ENCODE results near the gene RRP9. TPM values are rescaled to one million over a fixed set of nuclear protein-coding genes. Genes with fewer than 3 reads are reported as not detected.

Gene RRP9
- total and polyA plus RNA-seq, 2 donors (not counting 1 experiment from before 2014, with no cell fraction given): 16.7 to 21.9 TPM

DNA sequence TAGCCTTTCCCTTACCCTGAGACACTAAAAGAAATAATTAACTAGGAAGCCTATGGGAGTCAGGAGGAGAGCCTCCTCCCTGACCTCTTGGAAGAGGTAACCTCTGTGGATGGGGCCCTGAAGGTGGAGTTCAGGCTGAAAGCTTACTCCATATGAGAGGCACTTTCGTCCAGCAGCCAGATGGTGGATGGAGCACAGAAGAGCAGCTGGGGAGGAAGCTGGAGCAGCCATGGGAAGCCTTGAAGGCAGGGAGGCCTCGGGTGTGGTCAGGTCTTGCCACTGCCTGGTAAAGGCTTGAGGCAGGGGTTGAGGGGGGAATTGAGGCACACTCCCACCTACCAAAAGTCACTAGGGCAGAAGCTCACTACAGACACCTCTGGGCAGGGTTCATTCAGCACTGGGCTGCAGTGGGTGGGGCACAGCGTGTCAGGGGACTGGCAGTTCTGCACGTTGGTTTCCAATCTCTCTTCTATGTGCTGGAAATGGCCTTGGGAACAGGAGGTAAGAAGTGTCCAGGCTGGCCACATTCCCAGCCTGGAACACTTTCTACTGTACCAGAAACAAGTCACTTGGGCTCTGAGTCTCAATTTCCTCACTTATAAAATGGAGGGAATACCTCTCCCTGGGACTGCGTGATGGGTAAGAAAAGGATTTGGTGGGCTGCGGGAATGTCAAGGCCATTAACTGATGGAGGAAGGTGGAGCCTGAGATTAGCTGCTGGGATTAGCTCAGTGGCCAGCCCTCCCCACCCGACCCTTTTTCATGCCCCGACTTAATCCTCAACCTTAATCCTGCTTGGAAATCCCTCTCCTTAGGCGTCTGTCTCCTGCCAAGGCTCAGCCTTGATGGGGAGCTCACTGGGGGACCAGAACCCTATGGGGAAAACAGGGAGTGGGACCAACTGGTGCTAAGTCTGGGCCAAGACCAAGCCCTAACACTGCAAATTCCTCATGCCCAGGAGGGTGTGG is 20.2 kb upstream of the RRP9 start:
- H3K4me2 ChIP-seq (replicated peaks; ENCODE audit: low read depth, low read length, poor library complexity, severe bottlenecking): no peak overlapping the region
- H3K4me1 Mint-ChIP-seq: peaks cover 6% of the 10 kb centered on the region
- H3K9me3 Mint-ChIP-seq (ENCODE audit: insufficient read depth): no peaks in the 10 kb centered on the region
- no peaks in the 10 kb centered on the region for H3K9me3 ChIP-seq (ENCODE audit: control extremely low read depth in 1 of 3, control insufficient read depth in 2 of 3, insufficient read depth in 1 of 3, low read length in 2 of 3)
- no peak overlapping the region for H3K4me3 Mint-ChIP-seq
- peaks cover 5 to 8% of the 10 kb centered on the region in 2 donors for H3K4me1 ChIP-seq (ENCODE audit: control insufficient read depth in 2 of 2, insufficient read depth in 2 of 2, low read length in 2 of 2)
- peaks cover 4% of the 10 kb centered on the region for H3K79me2 ChIP-seq (ENCODE audit: control insufficient read depth, insufficient read depth, low read length)
- DNase-seq: no peak
- peaks cover 0 to 5% (median under 1%) of the 10 kb centered on the region in 4 experiments for H3K27me3 ChIP-seq (replicated peaks in 1 of 4; ENCODE audit: control extremely low read depth in 1 of 4, control insufficient read depth in 3 of 4, insufficient read depth in 4 of 4, low read length in 3 of 4)
- TF ChIP-seq, protein P1, sequence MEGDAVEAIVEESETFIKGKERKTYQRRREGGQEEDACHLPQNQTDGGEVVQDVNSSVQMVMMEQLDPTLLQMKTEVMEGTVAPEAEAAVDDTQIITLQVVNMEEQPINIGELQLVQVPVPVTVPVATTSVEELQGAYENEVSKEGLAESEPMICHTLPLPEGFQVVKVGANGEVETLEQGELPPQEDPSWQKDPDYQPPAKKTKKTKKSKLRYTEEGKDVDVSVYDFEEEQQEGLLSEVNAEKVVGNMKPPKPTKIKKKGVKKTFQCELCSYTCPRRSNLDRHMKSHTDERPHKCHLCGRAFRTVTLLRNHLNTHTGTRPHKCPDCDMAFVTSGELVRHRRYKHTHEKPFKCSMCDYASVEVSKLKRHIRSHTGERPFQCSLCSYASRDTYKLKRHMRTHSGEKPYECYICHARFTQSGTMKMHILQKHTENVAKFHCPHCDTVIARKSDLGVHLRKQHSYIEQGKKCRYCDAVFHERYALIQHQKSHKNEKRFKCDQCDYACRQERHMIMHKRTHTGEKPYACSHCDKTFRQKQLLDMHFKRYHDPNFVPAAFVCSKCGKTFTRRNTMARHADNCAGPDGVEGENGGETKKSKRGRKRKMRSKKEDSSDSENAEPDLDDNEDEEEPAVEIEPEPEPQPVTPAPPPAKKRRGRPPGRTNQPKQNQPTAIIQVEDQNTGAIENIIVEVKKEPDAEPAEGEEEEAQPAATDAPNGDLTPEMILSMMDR (IDR thresholded peaks at IDR 0.05): no peak
- no peak for TF ChIP-seq EZH2 (IDR thresholded peaks at IDR 0.05; ENCODE audit: borderline replicate concordance, insufficient read depth, low read depth, low read length, poor library complexity, severe bottlenecking)
- POLR2A ChIA-PET: no interaction called here
- no peaks in the 10 kb centered on the region for H3K27me3 Mint-ChIP-seq
- H3K36me3 ChIP-seq (replicated peaks in 1 of 2; ENCODE audit: control extremely low read depth in 1 of 2, control insufficient read depth in 1 of 2, extremely low read depth in 1 of 2, insufficient read depth in 2 of 2, low read length in 1 of 2): no peaks in the 10 kb centered on the region
- no peak overlapping the region for H2AFZ ChIP-seq (ENCODE audit: insufficient read depth, low read depth, low read length, poor library complexity, severe bottlenecking)
- WGBS (ENCODE audit: insufficient coverage): 71% methylated on average over 2 of the region's 9 CpGs
- H3K4me3 ChIP-seq (ENCODE audit: control extremely low read depth in 1 of 5, extremely low read depth in 1 of 5, insufficient read depth in 1 of 5, low read depth in 2 of 5, low read length in 4 of 5): no peak overlapping the region
- no peak overlapping the region for H3K27ac Mint-ChIP-seq
- intact Hi-C loops (cut with micrococcal nuclease): no loop called here
- no peaks in the 10 kb centered on the region for H4K20me1 ChIP-seq (ENCODE audit: control insufficient read depth, insufficient read depth, low read length, poor library complexity, severe bottlenecking)
- ATAC-seq (ENCODE audit: low read depth): no peak
- H3K27ac ChIP-seq (ENCODE audit: low read length in 2 of 2): no peak overlapping the region
- CTCF ChIA-PET: interaction anchor here (0.6 to 1.7 kb wide), 3 partner anchors 9 to 219 kb away, joined by 3 to 6 read pairs (median 3); partner anchors contain the start of gene PARP3
- no peak overlapping the region for H3K9ac ChIP-seq (ENCODE audit: low read length)

DNA sequence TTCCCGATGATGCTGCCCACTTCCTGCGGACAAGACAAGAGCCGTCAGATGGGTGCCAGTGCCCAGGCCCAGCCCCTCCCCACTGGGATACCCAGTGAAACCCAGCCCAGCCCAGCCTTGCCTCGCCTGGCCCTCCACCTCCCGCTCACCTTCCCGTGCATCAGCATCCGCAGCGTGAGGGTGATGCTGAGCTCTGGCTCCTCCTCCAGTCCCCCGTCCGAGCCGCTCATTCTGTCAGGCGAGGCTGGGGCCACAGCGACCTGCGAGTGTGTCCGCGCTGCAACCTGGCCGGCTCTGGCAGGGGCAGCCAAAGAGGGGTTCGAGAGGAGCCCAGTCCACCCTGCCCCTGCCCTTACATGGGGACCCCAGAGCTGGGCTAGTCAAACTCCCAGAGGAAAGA is 19.3 kb upstream of the RRP9 start:
- no peak overlapping the region for H3K4me3 Mint-ChIP-seq
- H3K4me3 ChIP-seq (ENCODE audit: control extremely low read depth in 1 of 5, extremely low read depth in 1 of 5, insufficient read depth in 1 of 5, low read depth in 2 of 5, low read length in 4 of 5): no peak overlapping the region
- no peak overlapping the region for H3K27ac ChIP-seq (ENCODE audit: low read length in 2 of 2)
- no peaks in the 10 kb centered on the region for H3K79me2 ChIP-seq (ENCODE audit: control insufficient read depth, insufficient read depth, low read length)
- CTCF ChIA-PET: no interaction called here
- intact Hi-C loops (cut with micrococcal nuclease): no loop called here
- H3K9me3 ChIP-seq (ENCODE audit: control extremely low read depth in 1 of 3, control insufficient read depth in 2 of 3, insufficient read depth in 1 of 3, low read length in 2 of 3): no peaks in the 10 kb centered on the region
- DNase-seq: no peak
- no peaks in the 10 kb centered on the region for H3K27me3 Mint-ChIP-seq
- no peaks in the 10 kb centered on the region for H4K20me1 ChIP-seq (ENCODE audit: control insufficient read depth, insufficient read depth, low read length, poor library complexity, severe bottlenecking)
- WGBS (ENCODE audit: insufficient coverage): 92% methylated on average over 18 of the region's 18 CpGs
- no peak for TF ChIP-seq EZH2 (IDR thresholded peaks at IDR 0.05; ENCODE audit: borderline replicate concordance, insufficient read depth, low read depth, low read length, poor library complexity, severe bottlenecking)
- TF ChIP-seq, protein P1 (IDR thresholded peaks at IDR 0.05): no peak
- H3K9ac ChIP-seq (ENCODE audit: low read length): no peak overlapping the region
- POLR2A ChIA-PET: no interaction called here
- no peaks in the 10 kb centered on the region for H3K36me3 ChIP-seq (replicated peaks in 1 of 2; ENCODE audit: control extremely low read depth in 1 of 2, control insufficient read depth in 1 of 2, extremely low read depth in 1 of 2, insufficient read depth in 2 of 2, low read length in 1 of 2)
- no peaks in the 10 kb centered on the region for H3K9me3 Mint-ChIP-seq (ENCODE audit: insufficient read depth)
- ATAC-seq (ENCODE audit: low read depth): no peak
- peaks cover 8% of the 10 kb centered on the region for H3K4me1 Mint-ChIP-seq
- H2AFZ ChIP-seq (ENCODE audit: insufficient read depth, low read depth, low read length, poor library complexity, severe bottlenecking): no peak overlapping the region
- peaks cover 6% of the 10 kb centered on the region in 2 donors for H3K4me1 ChIP-seq (ENCODE audit: control insufficient read depth in 2 of 2, insufficient read depth in 2 of 2, low read length in 2 of 2)
- no peak overlapping the region for H3K27ac Mint-ChIP-seq
- peaks cover 0 to 7% (median 2%) of the 10 kb centered on the region in 4 experiments for H3K27me3 ChIP-seq (replicated peaks in 1 of 4; ENCODE audit: control extremely low read depth in 1 of 4, control insufficient read depth in 3 of 4, insufficient read depth in 4 of 4, low read length in 3 of 4)
- H3K4me2 ChIP-seq (replicated peaks; ENCODE audit: low read depth, low read length, poor library complexity, severe bottlenecking): no peak overlapping the region

Measured in B cell (primary cell).